ENCODE data around the gene RAB29.

Gene RAB29

GRCh38 chr1:205746757-205747412 lies 28.4 kb downstream of the RAB29 start:
- no peak for TF ChIP-seq CTCF (IDR thresholded peaks at IDR 0.05)

DNA sequence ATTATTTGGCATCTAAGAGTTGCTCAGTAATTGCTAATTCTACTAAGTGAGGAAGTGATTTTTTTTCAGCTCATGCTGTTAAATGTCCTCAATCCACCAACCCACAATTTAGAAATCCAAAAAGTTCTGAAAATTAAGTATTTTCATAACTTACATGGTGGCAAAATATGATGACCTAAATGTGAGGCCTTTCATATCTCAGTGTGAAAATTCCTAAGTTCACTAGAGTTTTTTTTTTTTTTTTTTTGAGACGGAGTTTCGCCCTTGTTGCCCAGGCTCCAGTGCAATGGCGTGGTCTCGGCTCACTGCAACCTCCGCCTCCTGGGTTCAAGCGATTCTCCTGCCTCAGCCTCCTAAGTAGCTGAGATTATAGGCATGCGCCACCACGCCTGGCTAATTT lies 30.9 kb downstream of the RAB29 start:
- TF ChIP-seq CTCF (IDR thresholded peaks at IDR 0.05) = no peak

- TF ChIP-seq CTCF (IDR thresholded peaks at IDR 0.05) = no peak
Measured at GRCh38 chr1:205743977-205744376, 31.3 kb downstream of the RAB29 start.

- no peak for TF ChIP-seq CTCF (IDR thresholded peaks at IDR 0.05)
Measured at GRCh38 chr1:205741681-205742080, 33.6 kb downstream of the RAB29 start.

DNA sequence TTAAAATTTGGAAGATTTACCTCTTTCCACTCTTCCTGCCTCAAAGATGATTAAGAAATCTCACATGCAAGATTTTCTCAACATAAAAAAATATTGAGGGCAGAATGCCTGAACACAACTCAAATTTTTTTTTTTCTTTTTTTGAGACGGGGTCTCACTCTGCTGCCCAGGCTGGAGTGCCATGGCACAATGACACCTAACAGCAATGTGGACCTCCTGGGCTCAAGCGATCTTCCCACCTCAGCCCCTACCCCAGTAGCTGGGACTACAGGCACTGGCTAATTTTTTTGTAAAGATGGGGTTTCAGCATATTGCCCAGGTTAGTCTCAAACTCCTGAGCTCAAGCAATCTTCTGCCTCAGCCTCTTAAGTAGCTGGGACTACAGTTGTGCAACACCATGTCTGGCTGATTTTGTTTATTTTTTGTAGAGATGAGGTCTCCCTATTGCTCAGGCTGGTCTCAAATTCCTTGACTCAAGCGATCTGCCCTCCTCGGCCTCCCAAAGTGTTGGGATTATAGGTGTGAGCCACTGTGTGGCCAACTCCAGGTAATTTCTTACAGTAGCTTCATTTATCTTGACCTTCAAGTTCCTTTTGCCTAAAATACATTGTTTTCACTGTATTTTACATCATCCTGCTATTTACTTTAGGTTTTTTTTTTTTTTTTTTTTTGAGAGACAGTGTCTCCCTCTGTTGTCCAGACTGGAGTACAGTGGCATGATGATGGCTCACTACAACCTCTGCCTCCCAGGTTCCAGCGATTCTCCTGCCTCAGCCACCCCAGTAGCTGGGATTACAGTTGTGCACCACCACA lies 35.7 kb downstream of the RAB29 start:
- peak; percentile 30; the same call in 1 of the 2 replicates for TF ChIP-seq CTCF (IDR thresholded peaks at IDR 0.05)

GRCh38 chr1:205735218-205735617 lies 40.1 kb downstream of the RAB29 start:
- TF ChIP-seq CTCF (IDR thresholded peaks at IDR 0.05) = no peak

GRCh38 chr1:205733438-205734175 lies 41.7 kb downstream of the RAB29 start:
- TF ChIP-seq CTCF (IDR thresholded peaks at IDR 0.05) = no peak
